Heart left ventricle (tissue), 13 donors: ENCODE results near the gene MSI2.

Experiments
- POLR2A ChIP-seq, 2 donors: fragments of 450-650 bp; IDR thresholded peaks; one replicate each; pipeline ENCODE4 v1.6.1; 2017; ENCODE audit warnings: antibody characterized with exemption in 2 of 2, mild to moderate bottlenecking in 2 of 2, moderate library complexity in 2 of 2
- TF ChIP-seq, protein P1 (sequence below), 12 donors: fragments of 200-600 bp; sonication (generic) in 4 of 12; IDR thresholded peaks; one replicate each; pipeline versions ENCODE4 v1.5.0 to v1.8.0; 2018 to 2022; ENCODE audit warnings: antibody characterized with exemption in 12 of 12, mild to moderate bottlenecking in 5 of 12
- donor health status: ischemic (EF 13 %, LVEDD 7.1; RV severe dilation, severe dysfunction).
- donor health status: DM: no; HTN: yes; CAD: no.
- donor health status: DM: no; HTN: no; CAD: no.
- donor health status: ischemic (EF 25% LVEDD 6.9; RV normal size, moderate dysfunction).
- donor health status: ischemic (EF 25% LVEDD 5.7; RV mildly dilated, moderate dysfunction).
- donor health status: ischemic (EF 35%, LVEDD 5.7; RV mildly dilated, moderate dysfunction).
- donor health status: nonischemic (EF 11% LVEDD 7.7; RV severe dilation, severe dysfunction).
- donor health status: DM: yes; HTN: yes; CAD: no.
- donor health status: PGD.
- donor health status: ischemic (EF 29% LVEDD 5.4; RV normal size, mild dysfunction).
- donor health status: nonischemic (EF 23%, LVEDD 6.1; RV moderate dilation, normal function).

DNA sequence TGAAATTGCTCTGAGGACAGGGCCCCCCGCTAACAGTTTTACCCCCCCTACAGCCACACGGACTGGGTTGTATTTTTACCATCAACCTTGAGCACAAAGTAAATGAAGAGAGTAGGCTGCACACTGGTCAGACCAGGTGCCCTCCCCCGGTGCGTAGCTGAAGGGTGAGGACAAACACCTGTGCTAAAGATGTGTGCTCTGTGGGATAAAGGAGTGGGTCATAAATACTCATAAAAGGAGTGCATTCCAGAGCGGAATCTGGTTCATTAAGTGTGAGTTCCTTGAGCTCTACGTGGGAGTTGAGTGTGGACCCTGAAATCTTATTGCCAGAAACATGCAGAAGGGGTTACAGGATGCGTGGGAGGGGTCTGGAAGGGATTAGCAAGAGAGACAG, 271.7 kb downstream of the MSI2 start:
- TF ChIP-seq, protein P1, sequence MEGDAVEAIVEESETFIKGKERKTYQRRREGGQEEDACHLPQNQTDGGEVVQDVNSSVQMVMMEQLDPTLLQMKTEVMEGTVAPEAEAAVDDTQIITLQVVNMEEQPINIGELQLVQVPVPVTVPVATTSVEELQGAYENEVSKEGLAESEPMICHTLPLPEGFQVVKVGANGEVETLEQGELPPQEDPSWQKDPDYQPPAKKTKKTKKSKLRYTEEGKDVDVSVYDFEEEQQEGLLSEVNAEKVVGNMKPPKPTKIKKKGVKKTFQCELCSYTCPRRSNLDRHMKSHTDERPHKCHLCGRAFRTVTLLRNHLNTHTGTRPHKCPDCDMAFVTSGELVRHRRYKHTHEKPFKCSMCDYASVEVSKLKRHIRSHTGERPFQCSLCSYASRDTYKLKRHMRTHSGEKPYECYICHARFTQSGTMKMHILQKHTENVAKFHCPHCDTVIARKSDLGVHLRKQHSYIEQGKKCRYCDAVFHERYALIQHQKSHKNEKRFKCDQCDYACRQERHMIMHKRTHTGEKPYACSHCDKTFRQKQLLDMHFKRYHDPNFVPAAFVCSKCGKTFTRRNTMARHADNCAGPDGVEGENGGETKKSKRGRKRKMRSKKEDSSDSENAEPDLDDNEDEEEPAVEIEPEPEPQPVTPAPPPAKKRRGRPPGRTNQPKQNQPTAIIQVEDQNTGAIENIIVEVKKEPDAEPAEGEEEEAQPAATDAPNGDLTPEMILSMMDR (IDR thresholded peaks at IDR 0.05), result no peak
- TF ChIP-seq POLR2A (IDR thresholded peaks at IDR 0.05), result no peak
